WERI-Rb-1 (cell line): ENCODE data around the gene NMT2.

Source experiments
- DNase-seq: peaks from one replicate; pipeline ENCODE4 v3.0.0-alpha.2; 2020
- H3K27ac ChIP-seq: fragments of 250-450 bp; sonication (Bioruptor Pico); 2 replicates; pipeline ENCODE4 v1.5.1; 2020; ENCODE audit warnings: mild to moderate bottlenecking, moderate library complexity
- H3K27me3 ChIP-seq: fragments of 250-450 bp; sonication (Bioruptor Pico); 2 replicates; pipeline ENCODE4 v1.5.1; 2021; ENCODE audit warnings: mild to moderate bottlenecking, low read depth, moderate library complexity; ENCODE audit not compliant: insufficient read depth, severe bottlenecking
- H3K36me3 ChIP-seq: fragments of 250-450 bp; sonication (Bioruptor Pico); 2 replicates; pipeline ENCODE4 v1.5.1; 2020; ENCODE audit warnings: mild to moderate bottlenecking, moderate library complexity
- H3K4me3 ChIP-seq: 2 replicates; pipeline ENCODE4 v1.5.1; 2011; ENCODE audit warnings: low read depth, mild to moderate bottlenecking, control low read depth, low read length
- H3K9me3 ChIP-seq: fragments of 250-450 bp; sonication (Bioruptor Pico); 2 replicates; pipeline ENCODE4 v1.5.1; 2021; ENCODE audit warnings: mild to moderate bottlenecking, moderate library complexity; ENCODE audit not compliant: severe bottlenecking
- TF ChIP-seq, protein P1 (sequence below): IDR thresholded peaks from 2 replicates; pipeline ENCODE4 v1.5.1; 2011; ENCODE audit warnings: low read depth, mild to moderate bottlenecking, control low read depth, inconsistent platforms, low read length

NMT2 gene

DNA sequence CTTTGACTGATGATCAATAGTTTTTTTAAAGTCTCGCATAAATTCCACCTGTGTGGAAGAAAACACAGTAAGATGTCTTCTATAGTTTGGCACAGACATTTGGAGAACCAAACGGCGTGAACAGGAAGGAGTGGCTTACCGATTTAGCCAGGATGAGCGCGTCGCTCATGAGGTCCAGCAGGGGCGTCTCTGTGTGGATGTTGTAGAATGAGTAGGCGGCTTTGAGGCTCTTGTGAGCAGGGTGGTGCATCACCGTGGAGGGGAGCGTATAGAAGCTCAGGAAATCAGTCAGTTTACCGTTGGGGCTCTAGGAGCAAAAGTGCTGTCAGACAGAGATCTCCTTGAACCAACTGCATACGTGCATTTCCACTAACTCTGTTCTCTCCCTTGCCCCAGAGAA lies 55.8 kb downstream of the NMT2 start:
- no peaks in the 10 kb centered on the region for H3K27me3 ChIP-seq
- H3K9me3 ChIP-seq = no peaks in the 10 kb centered on the region
- no peak for DNase-seq
- H3K4me3 ChIP-seq = no peak overlapping the region
- no peak overlapping the region for H3K27ac ChIP-seq
- H3K36me3 ChIP-seq = no peaks in the 10 kb centered on the region; the same call in 1 of the 2 replicates
- TF ChIP-seq, protein P1, sequence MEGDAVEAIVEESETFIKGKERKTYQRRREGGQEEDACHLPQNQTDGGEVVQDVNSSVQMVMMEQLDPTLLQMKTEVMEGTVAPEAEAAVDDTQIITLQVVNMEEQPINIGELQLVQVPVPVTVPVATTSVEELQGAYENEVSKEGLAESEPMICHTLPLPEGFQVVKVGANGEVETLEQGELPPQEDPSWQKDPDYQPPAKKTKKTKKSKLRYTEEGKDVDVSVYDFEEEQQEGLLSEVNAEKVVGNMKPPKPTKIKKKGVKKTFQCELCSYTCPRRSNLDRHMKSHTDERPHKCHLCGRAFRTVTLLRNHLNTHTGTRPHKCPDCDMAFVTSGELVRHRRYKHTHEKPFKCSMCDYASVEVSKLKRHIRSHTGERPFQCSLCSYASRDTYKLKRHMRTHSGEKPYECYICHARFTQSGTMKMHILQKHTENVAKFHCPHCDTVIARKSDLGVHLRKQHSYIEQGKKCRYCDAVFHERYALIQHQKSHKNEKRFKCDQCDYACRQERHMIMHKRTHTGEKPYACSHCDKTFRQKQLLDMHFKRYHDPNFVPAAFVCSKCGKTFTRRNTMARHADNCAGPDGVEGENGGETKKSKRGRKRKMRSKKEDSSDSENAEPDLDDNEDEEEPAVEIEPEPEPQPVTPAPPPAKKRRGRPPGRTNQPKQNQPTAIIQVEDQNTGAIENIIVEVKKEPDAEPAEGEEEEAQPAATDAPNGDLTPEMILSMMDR = no peak

DNA sequence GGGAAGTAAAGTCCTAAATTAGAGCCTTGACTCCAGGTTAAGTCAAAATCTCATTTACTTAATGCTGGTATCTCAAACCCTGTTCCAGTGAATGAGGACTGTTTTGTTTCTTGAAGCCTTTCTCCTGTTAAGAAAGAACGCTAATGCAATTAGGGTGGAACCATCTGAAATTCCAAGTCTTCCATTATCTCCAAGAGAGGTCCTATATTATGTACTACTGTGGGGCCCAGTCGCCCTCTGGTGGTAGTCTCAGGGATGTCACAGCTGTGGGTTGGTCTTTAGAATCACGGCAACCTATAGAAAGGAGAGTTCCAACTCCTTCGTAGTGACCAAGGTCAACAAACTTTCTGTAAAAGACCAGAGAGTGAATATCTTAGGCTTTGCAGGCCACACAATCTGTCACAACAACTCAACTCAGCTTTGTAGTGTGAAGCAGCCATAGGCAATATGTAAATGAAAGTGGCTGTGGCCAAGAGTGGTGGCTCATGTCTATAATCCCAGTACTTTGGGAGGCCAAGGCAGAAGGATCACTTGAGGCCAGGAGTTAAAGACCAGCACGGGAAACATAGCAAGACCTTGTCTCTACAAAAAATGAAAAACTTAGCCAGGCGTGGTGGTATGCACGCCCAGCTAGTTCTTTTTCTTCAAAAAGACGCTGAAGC lies 62.0 kb downstream of the NMT2 start:
- peak; percentile 68 for DNase-seq
- peaks cover 10% of the 10 kb centered on the region; the same call in 1 of the 2 replicates for H3K36me3 ChIP-seq
- no peaks in the 10 kb centered on the region for H3K9me3 ChIP-seq
- TF ChIP-seq, protein P1 = peak; percentile 59
- H3K27me3 ChIP-seq = no peaks in the 10 kb centered on the region
- no peak overlapping the region for H3K4me3 ChIP-seq
- no peak overlapping the region for H3K27ac ChIP-seq

DNA sequence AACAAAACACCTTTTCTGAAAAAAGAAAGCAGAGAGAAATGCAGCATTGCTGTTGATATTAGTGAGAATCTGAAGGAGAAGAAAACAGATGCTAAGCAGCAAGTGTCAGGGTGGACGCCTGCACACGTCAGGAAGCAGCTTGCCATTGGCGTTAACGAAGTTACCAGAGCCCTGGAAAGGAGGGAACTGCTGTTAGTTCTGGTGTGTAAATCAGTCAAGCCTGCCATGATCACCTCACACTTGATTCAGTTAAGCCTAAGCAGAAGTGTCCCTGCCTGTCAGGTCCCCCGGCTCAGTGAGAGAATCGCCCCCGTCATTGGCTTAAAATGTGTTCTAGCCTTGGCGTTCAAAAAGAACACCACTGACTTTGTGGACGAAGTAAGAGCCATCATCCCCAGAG lies 65.0 kb downstream of the NMT2 start:
- H3K9me3 ChIP-seq = no peaks in the 10 kb centered on the region
- H3K36me3 ChIP-seq = peaks cover 10% of the 10 kb centered on the region; the same call in 1 of the 2 replicates
- H3K4me3 ChIP-seq = no peak overlapping the region
- H3K27me3 ChIP-seq = no peaks in the 10 kb centered on the region
- TF ChIP-seq, protein P1 = no peak
- DNase-seq = no peak
- no peak overlapping the region for H3K27ac ChIP-seq

DNA sequence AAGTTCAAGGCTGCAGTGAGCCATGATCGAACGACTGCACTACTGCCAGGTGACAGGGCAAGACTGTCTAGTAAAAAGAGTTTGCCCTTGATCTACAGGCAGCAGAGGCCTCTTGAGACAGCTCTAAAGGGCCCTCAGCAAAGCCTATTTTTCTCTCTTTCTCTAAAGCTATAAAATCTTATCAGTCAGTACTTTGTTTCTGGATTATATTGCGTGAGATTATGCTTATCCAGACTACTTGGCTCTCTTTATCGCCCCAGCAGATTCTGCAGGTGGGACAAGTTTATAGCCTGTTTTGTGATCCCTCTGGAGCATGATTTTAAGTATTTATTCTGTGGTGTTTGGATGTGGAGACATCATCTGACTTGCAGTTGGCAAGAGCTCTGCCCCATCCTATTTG lies 68.6 kb downstream of the NMT2 start:
- Histone ChIP-seq H3K27ac (no peak overlapping the region), H3K27me3 (no peaks in the 10 kb centered on the region), H3K4me3 (no peak overlapping the region), H3K36me3 (peaks cover 11% of the 10 kb centered on the region; the same call in 1 of the 2 replicates), H3K9me3 (no peaks in the 10 kb centered on the region)
- TF ChIP-seq, protein P1 = no peak
- no peak for DNase-seq

DNA sequence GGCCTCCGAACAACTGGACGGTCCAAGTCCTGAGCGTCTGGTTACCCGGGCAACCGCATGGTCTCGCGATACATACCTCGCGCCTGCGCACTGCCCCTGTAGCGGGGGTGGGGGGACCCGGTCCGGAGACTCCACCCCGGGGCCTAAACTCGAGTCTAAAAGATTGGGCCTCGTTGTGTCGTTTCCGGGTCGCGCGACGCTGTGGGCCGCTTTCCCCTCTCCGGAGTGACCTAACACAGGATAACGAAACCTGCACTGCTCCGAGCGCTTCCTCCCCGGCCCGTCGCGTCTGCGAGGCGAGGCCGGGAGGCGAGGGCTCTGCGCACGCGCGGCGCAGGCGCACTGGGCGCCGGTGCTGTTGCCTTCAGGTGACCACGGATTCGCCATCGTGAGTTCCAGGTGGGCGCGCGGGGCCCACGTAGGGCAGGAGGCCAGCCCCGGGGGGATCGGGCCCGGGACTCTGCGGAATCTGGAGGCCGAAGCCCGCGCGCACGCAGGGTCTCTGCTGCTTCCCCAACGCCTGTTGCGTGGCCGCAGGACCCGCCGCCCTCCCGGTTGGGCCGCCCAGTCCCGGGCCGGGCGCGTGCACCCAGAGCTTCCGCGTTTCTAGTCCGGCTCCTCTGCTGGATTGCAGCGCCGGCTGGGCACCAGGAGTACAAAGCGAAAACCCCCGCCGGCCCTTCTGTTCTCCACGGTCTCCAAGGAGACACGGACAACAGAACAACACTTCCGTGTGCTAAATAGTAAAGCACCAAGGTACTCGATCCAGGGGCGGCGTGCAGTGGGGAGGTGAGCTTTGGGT lies 71.3 kb downstream of the NMT2 start, which contains the start of gene RPP38:
TSS of gene RPP38 (plus strand) at position 345 of the 802 bp plus-strand sequence. CDS start 5,960 bp downstream, outside the sequence.
- no peaks in the 10 kb centered on the region for H3K27me3 ChIP-seq
- peak within 1 kb of the TSS; percentile 97 for H3K27ac ChIP-seq
- no peaks in the 10 kb centered on the region for H3K9me3 ChIP-seq
- H3K4me3 ChIP-seq = peak within 1 kb of the TSS; percentile 84
- TF ChIP-seq, protein P1 = no peak
- peak; percentile 91 for DNase-seq
- peaks cover 3% of the 10 kb centered on the region; the same call in 1 of the 2 replicates for H3K36me3 ChIP-seq
